Testis (tissue), 2 donors: ENCODE measurements around the gene RMND5A.

Experiments used
- POLR2A ChIP-seq: fragments of 450-650 bp; IDR thresholded peaks from one replicate; pipeline ENCODE4 v1.6.1; 2017; ENCODE audit warnings: antibody characterized with exemption, mild to moderate bottlenecking, moderate library complexity
- TF ChIP-seq, protein P1 (sequence below), 3 experiments: fragments of 450-650 bp in 2 of 3; fragments of 200-600 bp in 1 of 3; sonication (generic) in 1 of 3; IDR thresholded peaks; one replicate each; pipeline ENCODE4 v1.5.1; 2016 to 2019; ENCODE audit warnings: antibody characterized with exemption in 3 of 3, mild to moderate bottlenecking in 2 of 3, moderate library complexity in 1 of 3

DNA sequence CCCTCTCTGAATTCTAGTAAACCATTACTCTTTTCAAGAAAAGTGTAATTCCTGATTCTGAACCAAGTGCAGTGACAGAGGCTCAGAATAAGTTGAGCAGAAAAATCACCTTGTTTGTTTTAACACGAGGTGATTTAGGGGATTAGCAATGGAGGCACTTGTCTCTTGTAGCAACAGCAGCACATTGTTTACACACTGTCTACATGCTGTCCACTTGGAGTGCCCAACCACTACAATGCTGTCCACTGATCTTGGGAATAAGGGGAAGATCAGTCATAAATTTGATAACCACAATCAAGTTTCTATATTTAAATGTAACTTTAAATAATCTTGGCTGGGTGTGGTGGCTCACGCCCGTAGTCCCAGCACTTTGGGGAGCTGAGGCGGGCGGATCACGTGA lies 13.9 kb upstream of the RMND5A start:
- TF ChIP-seq, protein P1, sequence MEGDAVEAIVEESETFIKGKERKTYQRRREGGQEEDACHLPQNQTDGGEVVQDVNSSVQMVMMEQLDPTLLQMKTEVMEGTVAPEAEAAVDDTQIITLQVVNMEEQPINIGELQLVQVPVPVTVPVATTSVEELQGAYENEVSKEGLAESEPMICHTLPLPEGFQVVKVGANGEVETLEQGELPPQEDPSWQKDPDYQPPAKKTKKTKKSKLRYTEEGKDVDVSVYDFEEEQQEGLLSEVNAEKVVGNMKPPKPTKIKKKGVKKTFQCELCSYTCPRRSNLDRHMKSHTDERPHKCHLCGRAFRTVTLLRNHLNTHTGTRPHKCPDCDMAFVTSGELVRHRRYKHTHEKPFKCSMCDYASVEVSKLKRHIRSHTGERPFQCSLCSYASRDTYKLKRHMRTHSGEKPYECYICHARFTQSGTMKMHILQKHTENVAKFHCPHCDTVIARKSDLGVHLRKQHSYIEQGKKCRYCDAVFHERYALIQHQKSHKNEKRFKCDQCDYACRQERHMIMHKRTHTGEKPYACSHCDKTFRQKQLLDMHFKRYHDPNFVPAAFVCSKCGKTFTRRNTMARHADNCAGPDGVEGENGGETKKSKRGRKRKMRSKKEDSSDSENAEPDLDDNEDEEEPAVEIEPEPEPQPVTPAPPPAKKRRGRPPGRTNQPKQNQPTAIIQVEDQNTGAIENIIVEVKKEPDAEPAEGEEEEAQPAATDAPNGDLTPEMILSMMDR (IDR thresholded peaks at IDR 0.05): no peak
- TF ChIP-seq POLR2A: no peak
